ENCODE results near the gene CTNNA1. TPM values are rescaled to one million over a fixed set of nuclear protein-coding genes. Genes with fewer than 3 reads are reported as not detected.

Gene CTNNA1
- total and polyA plus RNA-seq, 9 of the 15 experiments (the other 6 are each of a cell fraction or from before 2014, with no cell fraction given) = 29.6 to 117 (median 89.1) TPM

- TF ChIP-seq NEUROD1 (IDR thresholded peaks at IDR 0.05; ENCODE audit: borderline replicate concordance, low read depth, low read length, partially characterized antibody) (no peak), ELF1 (tag; IDR thresholded peaks at IDR 0.05) (no peak), HNRNPLL (IDR thresholded peaks at IDR 0.05; ENCODE audit: low read depth, low read length, poor library complexity, severe bottlenecking) (no peak), EP400 (IDR thresholded peaks at IDR 0.05) (no peak), KLF16 (IDR thresholded peaks at IDR 0.05) (no peak), BACH1 (tag; IDR thresholded peaks at IDR 0.05) (no peak), ZNF668 (CRISPR knock-in tag; IDR thresholded peaks at IDR 0.05) (no peak), ETV5 (CRISPR knock-in tag; IDR thresholded peaks at IDR 0.05; ENCODE audit: low read depth) (peak; percentile 41; the same call in 1 of the 2 replicates), SRF (CRISPR knock-in tag; IDR thresholded peaks at IDR 0.05) (peak in 1 of 2 experiments; percentile 38; a peak in 1 of 4 replicates), ZZZ3 (IDR thresholded peaks at IDR 0.05) (no peak), CREBBP (IDR thresholded peaks at IDR 0.05; ENCODE audit: low read depth, low read length) (no peak), MEIS2 (IDR thresholded peaks at IDR 0.05; ENCODE audit: partially characterized antibody) (no peak), POLR2B (IDR thresholded peaks at IDR 0.05; ENCODE audit: low read depth, partially characterized antibody) (no peak), GTF2A2 (tag; IDR thresholded peaks at IDR 0.05) (no peak), RAD21 (CRISPR knock-in tag; conservative IDR thresholded peaks at IDR 0.05 in 1 of 2, IDR thresholded peaks at IDR 0.05 in 1 of 2) (peak in 1 of 2 experiments; percentile 43; a peak in 2 of 4 replicates), TBP (optimal IDR thresholded peaks at IDR 0.05; ENCODE audit: low read depth, low read length) (peak; percentile 28), ELF2 (CRISPR knock-in tag; IDR thresholded peaks at IDR 0.05) (no peak), MXD1 (CRISPR knock-in tag; IDR thresholded peaks at IDR 0.05; ENCODE audit: borderline replicate concordance, poor library complexity, severe bottlenecking) (no peak), RBFOX2 (IDR thresholded peaks at IDR 0.05; ENCODE audit: low read depth, low read length) (no peak)
- TF ChIP-seq, protein P1, sequence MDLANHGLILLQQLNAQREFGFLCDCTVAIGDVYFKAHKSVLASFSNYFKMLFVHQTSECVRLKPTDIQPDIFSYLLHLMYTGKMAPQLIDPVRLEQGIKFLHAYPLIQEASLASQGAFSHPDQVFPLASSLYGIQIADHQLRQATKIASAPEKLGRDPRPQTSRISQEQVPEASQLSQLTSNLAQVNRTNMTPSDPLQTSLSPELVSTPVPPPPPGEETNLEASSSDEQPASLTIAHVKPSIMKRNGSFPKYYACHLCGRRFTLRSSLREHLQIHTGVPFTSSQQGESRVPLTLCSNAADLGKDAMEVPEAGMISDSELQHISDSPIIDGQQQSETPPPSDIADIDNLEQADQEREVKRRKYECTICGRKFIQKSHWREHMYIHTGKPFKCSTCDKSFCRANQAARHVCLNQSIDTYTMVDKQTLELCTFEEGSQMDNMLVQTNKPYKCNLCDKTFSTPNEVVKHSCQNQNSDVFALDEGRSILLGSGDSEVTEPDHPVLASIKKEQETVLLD (IDR thresholded peaks at IDR 0.05) = no peak
- TF ChIP-seq, protein P2, sequence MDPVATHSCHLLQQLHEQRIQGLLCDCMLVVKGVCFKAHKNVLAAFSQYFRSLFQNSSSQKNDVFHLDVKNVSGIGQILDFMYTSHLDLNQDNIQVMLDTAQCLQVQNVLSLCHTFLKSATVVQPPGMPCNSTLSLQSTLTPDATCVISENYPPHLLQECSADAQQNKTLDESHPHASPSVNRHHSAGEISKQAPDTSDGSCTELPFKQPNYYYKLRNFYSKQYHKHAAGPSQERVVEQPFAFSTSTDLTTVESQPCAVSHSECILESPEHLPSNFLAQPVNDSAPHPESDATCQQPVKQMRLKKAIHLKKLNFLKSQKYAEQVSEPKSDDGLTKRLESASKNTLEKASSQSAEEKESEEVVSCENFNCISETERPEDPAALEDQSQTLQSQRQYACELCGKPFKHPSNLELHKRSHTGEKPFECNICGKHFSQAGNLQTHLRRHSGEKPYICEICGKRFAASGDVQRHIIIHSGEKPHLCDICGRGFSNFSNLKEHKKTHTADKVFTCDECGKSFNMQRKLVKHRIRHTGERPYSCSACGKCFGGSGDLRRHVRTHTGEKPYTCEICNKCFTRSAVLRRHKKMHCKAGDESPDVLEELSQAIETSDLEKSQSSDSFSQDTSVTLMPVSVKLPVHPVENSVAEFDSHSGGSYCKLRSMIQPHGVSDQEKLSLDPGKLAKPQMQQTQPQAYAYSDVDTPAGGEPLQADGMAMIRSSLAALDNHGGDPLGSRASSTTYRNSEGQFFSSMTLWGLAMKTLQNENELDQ (CRISPR knock-in tag; IDR thresholded peaks at IDR 0.05; ENCODE audit: borderline replicate concordance) = no peak
- TF ChIP-seq, protein P3, sequence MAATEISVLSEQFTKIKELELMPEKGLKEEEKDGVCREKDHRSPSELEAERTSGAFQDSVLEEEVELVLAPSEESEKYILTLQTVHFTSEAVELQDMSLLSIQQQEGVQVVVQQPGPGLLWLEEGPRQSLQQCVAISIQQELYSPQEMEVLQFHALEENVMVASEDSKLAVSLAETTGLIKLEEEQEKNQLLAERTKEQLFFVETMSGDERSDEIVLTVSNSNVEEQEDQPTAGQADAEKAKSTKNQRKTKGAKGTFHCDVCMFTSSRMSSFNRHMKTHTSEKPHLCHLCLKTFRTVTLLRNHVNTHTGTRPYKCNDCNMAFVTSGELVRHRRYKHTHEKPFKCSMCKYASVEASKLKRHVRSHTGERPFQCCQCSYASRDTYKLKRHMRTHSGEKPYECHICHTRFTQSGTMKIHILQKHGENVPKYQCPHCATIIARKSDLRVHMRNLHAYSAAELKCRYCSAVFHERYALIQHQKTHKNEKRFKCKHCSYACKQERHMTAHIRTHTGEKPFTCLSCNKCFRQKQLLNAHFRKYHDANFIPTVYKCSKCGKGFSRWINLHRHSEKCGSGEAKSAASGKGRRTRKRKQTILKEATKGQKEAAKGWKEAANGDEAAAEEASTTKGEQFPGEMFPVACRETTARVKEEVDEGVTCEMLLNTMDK (IDR thresholded peaks at IDR 0.05; ENCODE audit: borderline replicate concordance, insufficient read depth, low read depth, low read length, poor library complexity, severe bottlenecking) = no peak
Observed at GRCh38 chr5:138752341-138752950, 779 bp upstream of the CTNNA1 start (continued).

All from K562 (cell line).